ENCODE measurements around the gene AAK1. TPM values are rescaled to one million over a fixed set of nuclear protein-coding genes. Genes with fewer than 3 reads are reported as not detected.
A peak's percentile ranks its signal among the peaks of the same experiment; 100 is the strongest.
"Not testable (repeated sequence)": the region's sequence is repeated elsewhere in the genome, so short reads cannot be mapped to it uniquely, and the experiment has no call there.

The AAK1 gene
- polyA plus RNA-seq, 4 donors = 16.0 to 26.9 (median 20.8) TPM

- no peak for DNase-seq (ENCODE audit: low read depth in 4 of 4, low spot score in 2 of 4)
These were observed 13.5 kb downstream of the AAK1 start for GRCh38 chr2:69629921-69630608.

- DNase-seq (ENCODE audit: low read depth in 4 of 4, low spot score in 2 of 4) = no peak
These were observed 15.1 kb downstream of the AAK1 start for GRCh38 chr2:69628325-69629021.

GRCh38 chr2:69625078-69625795 is 18.3 kb downstream of the AAK1 start:
- DNase-seq (ENCODE audit: low read depth in 4 of 4, low spot score in 2 of 4) = no peak

GRCh38 chr2:69624611-69625010 is 18.9 kb downstream of the AAK1 start:
- DNase-seq (ENCODE audit: low read depth in 4 of 4, low spot score in 2 of 4) = no peak

GRCh38 chr2:69624131-69624530 is 19.4 kb downstream of the AAK1 start:
- no peak for DNase-seq (ENCODE audit: low read depth in 4 of 4, low spot score in 2 of 4)

GRCh38 chr2:69623236-69623635 is 20.3 kb downstream of the AAK1 start:
- DNase-seq (ENCODE audit: low read depth in 4 of 4, low spot score in 2 of 4) = no peak

- DNase-seq (ENCODE audit: low read depth in 4 of 4, low spot score in 2 of 4) = not testable (repeated sequence)
These were observed 20.7 kb downstream of the AAK1 start for GRCh38 chr2:69622805-69623204.

GRCh38 chr2:69622017-69622540 is 21.5 kb downstream of the AAK1 start:
- DNase-seq (ENCODE audit: low read depth in 4 of 4, low spot score in 2 of 4) = not testable (repeated sequence)

- no peak for DNase-seq (ENCODE audit: low read depth in 4 of 4, low spot score in 2 of 4)
These were observed 22.1 kb downstream of the AAK1 start for GRCh38 chr2:69621440-69621839.

GRCh38 chr2:69620870-69621269 is 22.7 kb downstream of the AAK1 start:
- DNase-seq (ENCODE audit: low read depth in 4 of 4, low spot score in 2 of 4) = no peak

GRCh38 chr2:69619725-69620124 is 23.8 kb downstream of the AAK1 start:
- peak in 1 of 4 donors; percentile 29 for DNase-seq (ENCODE audit: low read depth in 4 of 4, low spot score in 2 of 4)

GRCh38 chr2:69618362-69618761 is 25.2 kb downstream of the AAK1 start:
- no peak for DNase-seq (ENCODE audit: low read depth in 4 of 4, low spot score in 2 of 4)

- no peak for DNase-seq (ENCODE audit: low read depth in 4 of 4, low spot score in 2 of 4)
These were observed 25.8 kb downstream of the AAK1 start for GRCh38 chr2:69617744-69618143.

GRCh38 chr2:69616755-69617154 is 26.8 kb downstream of the AAK1 start:
- DNase-seq (ENCODE audit: low read depth in 4 of 4, low spot score in 2 of 4) = no peak

GRCh38 chr2:69615969-69616368 is 27.6 kb downstream of the AAK1 start:
- no peak for DNase-seq (ENCODE audit: low read depth in 4 of 4, low spot score in 2 of 4)

GRCh38 chr2:69615078-69615625 is 28.4 kb downstream of the AAK1 start:
- DNase-seq (ENCODE audit: low read depth in 4 of 4, low spot score in 2 of 4) = no peak

- DNase-seq (ENCODE audit: low read depth in 4 of 4, low spot score in 2 of 4) = no peak
These were observed 30.8 kb downstream of the AAK1 start for GRCh38 chr2:69612707-69613106.

- DNase-seq (ENCODE audit: low read depth in 4 of 4, low spot score in 2 of 4) = no peak
These were observed 31.3 kb downstream of the AAK1 start for GRCh38 chr2:69612200-69612599.

GRCh38 chr2:69608109-69608508 is 35.4 kb downstream of the AAK1 start:
- DNase-seq (ENCODE audit: low read depth in 4 of 4, low spot score in 2 of 4) = no peak

- DNase-seq (ENCODE audit: low read depth in 4 of 4, low spot score in 2 of 4) = not testable (repeated sequence)
These were observed 36.8 kb downstream of the AAK1 start for GRCh38 chr2:69606771-69607170.

- DNase-seq (ENCODE audit: low read depth in 4 of 4, low spot score in 2 of 4) = no peak
These were observed 38.3 kb downstream of the AAK1 start for GRCh38 chr2:69605284-69605683.

All from left renal cortex interstitium (tissue), 4 donors.